ENCODE measurements around the gene VWDE. TPM values are rescaled to one million over a fixed set of nuclear protein-coding genes. Genes with fewer than 3 reads are reported as not detected.
"Not testable (repeated sequence)": the region's sequence is repeated elsewhere in the genome, so short reads cannot be mapped to it uniquely, and the experiment has no call there.

VWDE gene
- not detected for total RNA-seq
- long read RNA-seq, result 0 reads

GRCh38 chr7:12403287-12404181 is at the start of gene VWDE:
Gene VWDE, minus strand, starts transcription at chr7:12403865. Its CDS starts 149 bp downstream, at chr7:12403716.
- no peak for DNase-seq (ENCODE audit: low spot score)

GRCh38 chr7:12453136-12453535 is 49.5 kb upstream of the VWDE start:
- not testable (repeated sequence) for DNase-seq (ENCODE audit: low spot score)

- no peak for DNase-seq (ENCODE audit: low spot score)
Observed at GRCh38 chr7:12450615-12451014, 47.0 kb upstream of the VWDE start.

- DNase-seq (ENCODE audit: low spot score), result no peak
Observed at GRCh38 chr7:12444785-12445184, 41.1 kb upstream of the VWDE start.

GRCh38 chr7:12440229-12440628 is 36.6 kb upstream of the VWDE start:
- no peak for DNase-seq (ENCODE audit: low spot score)

GRCh38 chr7:12436896-12437535 is 33.4 kb upstream of the VWDE start:
- no peak for DNase-seq (ENCODE audit: low spot score)

- DNase-seq (ENCODE audit: low spot score), result no peak
Observed at GRCh38 chr7:12436126-12436525, 32.5 kb upstream of the VWDE start.

GRCh38 chr7:12434012-12434642 is 30.5 kb upstream of the VWDE start:
- DNase-seq (ENCODE audit: low spot score), result no peak

- DNase-seq (ENCODE audit: low spot score), result no peak
Observed at GRCh38 chr7:12431886-12432556, 28.4 kb upstream of the VWDE start.

GRCh38 chr7:12425311-12425710 is 21.6 kb upstream of the VWDE start:
- DNase-seq (ENCODE audit: low spot score), result no peak

GRCh38 chr7:12423997-12424745 is 20.5 kb upstream of the VWDE start:
- no peak for DNase-seq (ENCODE audit: low spot score)

GRCh38 chr7:12423355-12423996 is 19.8 kb upstream of the VWDE start:
- no peak for DNase-seq (ENCODE audit: low spot score)

GRCh38 chr7:12422554-12423320 is 19.1 kb upstream of the VWDE start:
- no peak for DNase-seq (ENCODE audit: low spot score)

- no peak for DNase-seq (ENCODE audit: low spot score)
Observed at GRCh38 chr7:12418452-12418851, 14.8 kb upstream of the VWDE start.

- DNase-seq (ENCODE audit: low spot score), result no peak
Observed at GRCh38 chr7:12415072-12415471, 11.4 kb upstream of the VWDE start.

GRCh38 chr7:12412407-12412806 is 8.7 kb upstream of the VWDE start:
- DNase-seq (ENCODE audit: low spot score), result no peak

- no peak for DNase-seq (ENCODE audit: low spot score)
Observed at GRCh38 chr7:12410523-12410922, 6.9 kb upstream of the VWDE start.

GRCh38 chr7:12409097-12409711 is 5.5 kb upstream of the VWDE start:
- DNase-seq (ENCODE audit: low spot score), result no peak

GRCh38 chr7:12407652-12408051 is 4.0 kb upstream of the VWDE start:
- DNase-seq (ENCODE audit: low spot score), result not testable (repeated sequence)
